ENCODE results near the gene KIF26B.

The KIF26B gene

DNA sequence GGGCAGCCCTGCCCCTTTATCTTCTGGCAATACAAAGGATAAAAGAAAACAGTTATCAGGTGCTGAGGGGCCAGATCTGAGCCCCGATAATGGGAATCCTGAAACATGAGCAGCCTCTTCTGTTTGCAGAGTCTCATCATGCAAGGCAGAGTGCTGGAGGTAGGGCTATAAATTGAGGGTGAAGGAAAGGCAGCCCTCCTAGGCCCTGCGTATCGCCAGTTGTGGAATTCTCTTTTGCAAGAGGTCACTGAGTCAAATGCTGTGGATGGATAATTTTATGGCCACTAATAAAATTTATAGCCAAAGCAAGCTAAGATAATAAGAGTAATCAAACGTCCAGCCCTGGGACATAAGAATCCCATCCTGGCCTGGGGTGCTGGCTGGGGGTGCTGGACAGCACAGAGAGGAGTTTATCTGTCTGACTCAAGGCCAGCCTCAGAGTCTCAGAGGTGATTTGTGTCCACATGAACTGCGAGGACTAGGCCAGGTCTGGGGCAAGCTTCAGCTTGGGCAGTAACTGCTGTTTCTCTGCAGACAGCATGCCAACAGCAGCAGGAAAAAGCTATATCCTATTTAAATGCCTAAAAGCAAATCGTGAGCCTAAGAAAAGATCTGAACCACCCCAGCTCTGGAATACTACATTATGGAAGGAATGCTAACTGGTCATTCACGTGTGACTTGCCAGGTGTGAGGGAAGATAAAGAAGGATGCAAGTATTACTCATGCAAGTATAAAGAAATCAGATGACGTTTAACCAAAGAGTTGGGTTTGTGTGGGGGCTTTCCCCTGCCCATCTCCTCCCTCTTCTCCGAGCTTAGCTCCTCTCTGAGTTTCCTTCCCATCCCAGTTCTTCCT is 254.8 kb downstream of the KIF26B start:
- no peak for TF ChIP-seq POLR2A (IDR thresholded peaks at IDR 0.05; ENCODE audit: low read depth, low read length)
- no peak for FAIRE-seq
- DNase-seq (ENCODE audit: insufficient read length, low spot score), result no peak

DNA sequence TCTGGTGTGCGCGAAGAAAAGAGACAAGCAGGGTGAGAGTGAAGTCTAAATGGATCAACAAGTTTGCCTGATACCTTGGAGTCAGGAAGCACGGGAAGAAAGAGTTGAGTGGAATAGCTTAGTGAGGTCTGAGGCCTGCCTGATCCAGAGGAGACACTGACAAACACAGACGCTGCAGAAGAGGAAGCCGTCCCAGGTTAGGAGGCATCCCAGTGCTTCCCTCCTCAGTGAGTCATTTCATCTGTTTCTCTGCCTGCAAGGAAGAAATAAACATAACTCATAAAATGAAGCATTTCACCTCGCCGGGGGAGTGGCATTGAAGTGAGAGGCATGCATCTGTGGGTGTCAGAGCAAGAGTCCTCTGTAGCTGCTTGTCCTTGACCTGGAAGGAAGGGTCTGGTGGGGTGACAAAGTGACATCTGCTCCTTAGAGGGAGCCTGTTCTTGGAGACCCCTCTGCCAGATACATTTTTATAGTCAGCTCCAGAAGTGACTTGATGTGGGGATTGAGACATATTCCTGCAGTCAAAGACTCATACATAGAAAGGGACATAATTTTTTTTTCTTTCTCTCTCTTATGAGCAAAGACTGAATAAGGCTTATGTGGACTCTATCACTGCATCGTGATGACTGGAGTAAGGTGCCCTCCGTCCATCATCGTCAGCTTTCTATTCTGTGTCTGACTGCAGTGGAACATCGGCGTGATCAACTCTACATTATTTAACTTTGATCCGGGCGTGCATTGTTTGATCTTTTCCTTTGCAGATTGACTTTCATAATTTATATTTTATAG is 256.7 kb downstream of the KIF26B start:
- TF ChIP-seq POLR2A (IDR thresholded peaks at IDR 0.05; ENCODE audit: low read depth, low read length), result no peak
- DNase-seq (ENCODE audit: insufficient read length, low spot score) (no peak), FAIRE-seq (no peak)

DNA sequence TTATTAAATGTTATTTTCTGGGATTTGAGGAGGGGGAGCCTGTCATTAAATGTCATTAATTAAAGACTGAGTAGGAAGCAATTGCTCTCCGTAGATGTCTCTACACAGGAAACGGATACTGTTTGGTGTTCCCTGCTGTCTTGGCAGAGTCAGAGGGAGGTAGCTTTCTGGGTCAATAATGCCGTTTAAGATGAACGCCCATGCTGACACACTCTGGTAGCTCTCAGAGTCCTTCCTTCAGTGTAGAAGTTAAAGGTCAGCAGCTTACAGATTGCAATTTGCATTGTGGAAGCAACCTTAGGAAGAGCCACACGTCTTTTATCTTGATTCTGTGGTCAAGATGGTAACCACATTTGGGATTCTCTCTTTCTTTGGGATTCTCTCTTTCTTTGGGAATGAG is 257.5 kb downstream of the KIF26B start:
- FAIRE-seq, result no peak
- no peak for DNase-seq (ENCODE audit: insufficient read length, low spot score)
- no peak for TF ChIP-seq POLR2A (IDR thresholded peaks at IDR 0.05; ENCODE audit: low read depth, low read length)

DNA sequence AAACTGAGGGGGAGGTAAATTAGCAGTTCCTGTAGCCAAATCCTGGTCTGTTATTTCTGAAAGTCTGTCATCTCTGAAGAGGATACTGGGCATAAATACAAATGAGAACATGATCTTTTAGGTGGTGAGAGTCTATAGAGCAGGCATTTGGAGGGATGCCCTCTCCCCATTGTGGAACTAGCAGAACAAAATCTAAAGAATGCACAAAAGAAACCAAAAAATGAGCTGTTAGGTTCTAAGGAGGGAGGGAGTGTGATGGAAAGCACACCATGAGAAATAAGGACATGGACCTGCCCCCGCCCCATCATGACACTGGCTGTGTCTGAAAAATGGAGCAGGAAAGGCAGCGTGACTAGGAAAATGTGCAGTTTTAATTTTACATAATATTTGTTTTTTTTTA is 262.0 kb downstream of the KIF26B start:
- TF ChIP-seq POLR2A (IDR thresholded peaks at IDR 0.05; ENCODE audit: low read depth, low read length), result no peak
- FAIRE-seq (no peak), DNase-seq (ENCODE audit: insufficient read length, low spot score) (no peak)

DNA sequence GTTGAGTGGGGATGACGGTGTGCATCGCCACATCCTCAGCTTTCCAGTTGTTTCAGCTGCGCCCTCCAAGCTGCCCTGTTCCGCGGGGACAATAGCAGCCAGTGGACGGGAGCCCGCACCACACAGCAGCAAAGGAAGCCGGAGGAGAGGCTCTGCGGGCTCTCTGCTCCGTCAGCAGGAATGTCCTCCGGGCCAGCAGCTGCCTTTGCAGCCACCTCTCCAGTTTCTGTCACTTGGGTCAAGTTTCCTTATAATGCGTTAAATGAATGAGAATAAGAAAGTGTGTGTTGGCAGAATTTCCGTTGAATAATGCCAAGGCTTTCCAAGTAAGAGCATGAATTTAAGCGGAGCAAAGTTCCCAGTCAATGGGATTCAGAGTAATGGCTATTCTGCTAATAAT is 263.3 kb downstream of the KIF26B start:
- FAIRE-seq, result no peak
- no peak for DNase-seq (ENCODE audit: insufficient read length, low spot score)
- no peak for TF ChIP-seq POLR2A (IDR thresholded peaks at IDR 0.05; ENCODE audit: low read depth, low read length)

DNA sequence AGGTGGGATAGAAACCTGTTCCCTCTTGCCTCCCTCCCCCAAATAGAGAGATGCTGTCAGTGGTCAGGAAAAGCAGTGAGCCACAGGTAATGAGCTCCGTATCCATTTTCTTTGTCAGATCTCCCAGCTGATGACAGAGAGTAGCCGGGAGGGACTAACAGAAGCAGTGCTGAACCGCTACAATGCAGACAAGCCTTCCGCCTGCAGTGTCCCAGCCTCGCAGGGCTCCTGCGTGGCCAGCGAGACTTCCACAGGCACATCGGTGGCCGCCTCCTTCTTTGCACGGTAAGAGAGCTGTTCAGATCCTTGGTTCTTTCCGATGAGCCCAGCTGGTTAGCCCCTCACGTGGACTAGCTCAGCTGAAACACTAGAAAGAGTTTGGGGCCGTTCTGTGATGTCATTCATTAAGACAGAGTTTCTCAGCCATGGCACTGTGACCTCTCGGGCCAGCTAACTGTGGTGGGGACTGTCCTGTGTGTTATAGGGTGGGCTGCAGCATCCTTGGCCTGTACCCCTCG is 264.7 kb downstream of the KIF26B start:
- TF ChIP-seq POLR2A (IDR thresholded peaks at IDR 0.05; ENCODE audit: low read depth, low read length), result no peak

DNA sequence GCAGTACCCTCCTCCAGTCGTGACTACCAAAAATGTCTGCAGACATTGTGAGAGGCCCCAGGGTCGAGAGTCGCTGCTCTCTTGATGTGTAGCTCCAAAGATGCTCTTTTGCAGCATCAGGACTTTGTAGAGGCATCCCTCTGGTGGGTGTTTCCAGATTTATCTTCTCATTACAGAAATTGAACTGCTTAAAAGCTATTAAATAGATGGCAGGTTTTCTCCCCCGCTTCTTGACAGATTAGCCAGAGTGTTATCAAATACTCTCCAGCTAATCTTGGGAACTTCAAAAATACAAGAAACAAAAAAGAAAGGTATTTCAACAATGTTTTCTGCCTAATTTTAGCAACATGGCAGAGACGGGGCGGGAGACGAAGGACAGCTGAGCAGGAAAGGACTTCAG is 265.2 kb downstream of the KIF26B start:
- DNase-seq (ENCODE audit: insufficient read length, low spot score), result no peak
- no peak for FAIRE-seq
- no peak for TF ChIP-seq POLR2A (IDR thresholded peaks at IDR 0.05; ENCODE audit: low read depth, low read length)

More for the DNA sequence above, 264.7 kb downstream of the KIF26B start:
- no peak for DNase-seq (ENCODE audit: insufficient read length, low spot score)
- FAIRE-seq, result no peak

DNA sequence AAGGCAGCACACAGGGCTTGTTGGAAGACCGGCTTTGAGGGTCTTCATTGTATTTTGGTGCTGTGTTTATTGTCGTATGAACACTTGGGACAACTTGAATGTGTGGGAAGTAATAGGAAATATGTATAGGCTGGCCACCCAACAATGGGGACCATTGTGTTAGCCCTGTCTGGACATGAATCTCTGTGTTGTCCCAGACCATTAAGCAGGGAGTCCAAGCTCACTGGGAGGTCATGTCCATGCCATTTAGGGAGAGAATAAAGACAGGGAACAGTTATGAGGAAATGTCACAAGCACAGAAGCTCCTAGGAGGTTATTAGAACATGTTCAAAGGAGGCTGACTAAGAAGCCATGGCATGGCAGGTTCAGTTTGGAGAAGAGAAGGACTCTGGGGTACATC is 266.1 kb downstream of the KIF26B start:
- no peak for TF ChIP-seq POLR2A (IDR thresholded peaks at IDR 0.05; ENCODE audit: low read depth, low read length)
- DNase-seq (ENCODE audit: insufficient read length, low spot score) (no peak), FAIRE-seq (no peak)

DNA sequence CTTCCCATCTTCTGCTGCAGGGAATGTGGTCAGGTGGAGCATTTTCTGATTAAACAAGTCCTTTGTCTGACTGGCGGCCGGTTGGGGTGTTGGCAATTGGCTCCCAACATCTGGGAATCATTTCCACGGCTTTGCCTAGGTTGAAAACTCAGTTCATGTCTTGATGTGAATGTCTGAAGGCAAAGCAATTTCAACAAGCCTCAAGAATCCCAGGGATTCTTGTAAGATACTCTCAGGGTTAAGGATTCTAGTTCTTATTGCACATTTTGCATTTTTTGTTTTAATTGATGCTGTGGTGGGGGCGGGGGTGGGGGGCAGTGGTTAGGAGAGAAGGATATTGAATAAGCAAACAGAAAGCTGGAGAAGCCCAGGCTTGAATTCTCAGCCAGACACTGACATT is 273.9 kb downstream of the KIF26B start:
- TF ChIP-seq POLR2A (IDR thresholded peaks at IDR 0.05; ENCODE audit: low read depth, low read length), result no peak
- DNase-seq (ENCODE audit: insufficient read length, low spot score) (no peak), FAIRE-seq (no peak)

DNA sequence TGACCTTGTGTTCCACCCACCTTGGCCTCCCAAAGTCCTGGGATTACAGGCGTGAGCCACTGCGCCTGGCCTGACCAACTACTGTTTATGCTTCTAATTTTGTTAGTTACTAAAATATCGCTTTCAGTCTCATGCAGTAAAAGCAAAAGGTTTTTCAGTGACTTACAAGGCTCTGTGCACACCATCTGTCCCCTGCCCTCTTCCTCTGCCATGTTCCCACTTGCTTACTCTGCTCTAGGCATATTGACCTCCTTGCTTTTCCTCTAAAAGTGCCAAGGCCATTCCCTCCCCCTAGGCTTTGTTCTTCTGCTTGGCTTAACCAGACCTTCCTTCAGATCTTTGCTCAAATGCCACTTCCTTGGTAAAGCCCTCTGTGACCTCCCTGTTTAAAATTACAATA is 276.9 kb downstream of the KIF26B start:
- FAIRE-seq (no peak), DNase-seq (ENCODE audit: insufficient read length, low spot score) (no peak)
- TF ChIP-seq POLR2A (IDR thresholded peaks at IDR 0.05; ENCODE audit: low read depth, low read length), result no peak

DNA sequence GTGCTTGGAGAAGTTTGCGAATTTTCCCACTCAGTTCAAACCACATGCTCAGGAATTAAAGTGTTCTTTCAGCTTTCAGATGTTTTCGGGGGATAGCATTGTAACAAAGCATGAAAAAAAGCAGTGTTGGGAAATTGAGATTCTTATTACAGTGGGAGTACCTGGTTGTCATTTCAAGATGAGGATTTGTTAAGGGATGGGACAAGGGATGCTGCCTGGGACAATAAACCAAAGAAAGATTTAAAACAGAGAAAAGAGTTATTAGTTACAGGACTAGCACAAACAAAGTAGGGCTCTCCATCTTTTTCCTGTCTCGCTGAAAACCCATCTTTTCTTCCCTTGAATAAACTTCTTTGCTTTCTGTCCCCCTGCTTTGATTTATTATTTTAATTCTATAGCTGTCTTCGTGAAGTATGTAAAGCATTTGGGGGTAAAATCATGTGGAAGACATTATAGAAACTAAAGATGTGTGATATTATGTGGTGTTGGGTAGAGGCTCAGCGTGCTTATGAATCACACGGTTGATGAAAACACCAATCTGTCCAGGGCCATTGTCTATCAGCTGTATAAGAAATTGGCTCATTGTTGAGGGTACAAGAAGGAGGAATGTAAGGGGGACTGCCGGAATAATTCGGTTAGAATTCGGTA is 277.6 kb downstream of the KIF26B start:
- DNase-seq (ENCODE audit: insufficient read length, low spot score), result no peak
- no peak for FAIRE-seq
- no peak for TF ChIP-seq POLR2A (IDR thresholded peaks at IDR 0.05; ENCODE audit: low read depth, low read length)

DNA sequence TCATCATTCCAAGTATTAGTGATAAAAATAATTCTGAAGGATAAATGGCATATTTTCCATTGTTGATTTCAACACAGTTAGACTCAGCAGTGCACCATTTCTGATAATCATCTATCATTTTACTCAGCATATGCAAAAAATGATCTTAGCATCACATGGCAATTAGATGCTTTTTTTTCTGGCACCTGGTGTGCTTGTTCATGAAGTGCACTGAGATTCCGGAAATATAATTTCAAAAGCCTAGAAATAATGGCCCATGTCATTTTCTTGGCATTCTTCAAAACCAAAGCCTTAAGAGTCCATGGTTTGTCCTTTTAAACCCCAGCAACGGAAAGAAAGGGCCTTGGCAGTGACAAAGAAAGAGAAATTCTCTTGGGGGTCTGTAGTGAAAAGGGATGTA is 278.8 kb downstream of the KIF26B start:
- FAIRE-seq (no peak), DNase-seq (ENCODE audit: insufficient read length, low spot score) (no peak)
- TF ChIP-seq POLR2A (IDR thresholded peaks at IDR 0.05; ENCODE audit: low read depth, low read length), result no peak

DNA sequence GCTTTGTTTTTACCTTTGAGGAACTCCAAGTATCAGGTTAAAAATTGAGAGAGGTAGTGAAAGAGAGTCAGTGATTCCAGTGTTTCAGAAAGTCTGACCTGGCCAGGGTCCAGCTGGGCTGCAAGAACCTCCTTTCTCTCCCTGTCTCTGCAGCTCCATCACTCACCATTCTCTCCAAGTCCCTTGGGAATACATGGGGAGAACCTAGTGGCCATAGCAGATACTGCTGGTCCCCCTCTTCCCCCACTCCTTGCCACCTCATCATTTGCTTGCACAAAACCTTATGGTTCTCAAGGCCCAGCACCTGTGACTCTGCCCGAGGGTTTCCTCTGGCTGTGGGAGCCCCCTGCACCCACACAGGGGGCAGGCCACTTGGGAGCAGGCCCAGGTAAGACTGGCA is 279.5 kb downstream of the KIF26B start:
- no peak for TF ChIP-seq POLR2A (IDR thresholded peaks at IDR 0.05; ENCODE audit: low read depth, low read length)
- no peak for DNase-seq (ENCODE audit: insufficient read length, low spot score)
- no peak for FAIRE-seq

DNA sequence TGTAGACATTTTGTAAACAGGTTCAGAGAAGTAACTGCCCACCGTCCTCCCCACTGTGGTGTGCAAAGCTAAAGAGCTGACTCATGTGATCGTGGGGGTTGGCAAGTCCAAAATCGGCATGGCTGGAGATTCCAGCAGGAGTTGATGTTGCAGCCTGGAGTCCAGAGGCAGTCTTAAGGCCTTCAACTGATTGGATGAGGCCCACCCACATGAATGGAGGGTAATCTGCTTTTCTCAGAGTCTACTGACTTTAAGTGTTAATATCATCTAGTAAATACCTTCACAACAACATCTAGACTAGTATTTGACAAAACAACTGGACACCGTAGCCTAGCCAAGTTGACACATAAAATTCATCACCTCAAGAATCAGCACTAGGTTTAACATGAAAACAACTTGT is 281.6 kb downstream of the KIF26B start:
- TF ChIP-seq POLR2A (IDR thresholded peaks at IDR 0.05; ENCODE audit: low read depth, low read length), result no peak
- no peak for DNase-seq (ENCODE audit: insufficient read length, low spot score)
- FAIRE-seq, result no peak
